Muscle layer of duodenum (tissue), 2 donors: ENCODE data around the gene OR2B2.
"Not testable (repeated sequence)": the region's sequence is repeated elsewhere in the genome, so short reads cannot be mapped to it uniquely, and the experiment has no call there.

ENCODE experiments used
- H3K27ac ChIP-seq: one replicate; pipeline ENCODE4 v1.7.0; 2013; ENCODE audit warnings: mild to moderate bottlenecking, low read length
- H3K27me3 ChIP-seq: one replicate; pipeline ENCODE4 v1.7.0; 2013; ENCODE audit warnings: low read depth, mild to moderate bottlenecking, control low read depth, low read length
- H3K36me3 ChIP-seq, 2 donors: one replicate each; pipeline ENCODE4 v1.7.0; 2013; ENCODE audit warnings: low read length in 2 of 2, control low read depth in 1 of 2, mild to moderate bottlenecking in 1 of 2; ENCODE audit not compliant: insufficient read depth in 2 of 2, control insufficient read depth in 1 of 2
- H3K4me1 ChIP-seq, 2 donors: one replicate each; pipeline ENCODE4 v1.7.0; 2013; ENCODE audit warnings: low read length in 2 of 2, mild to moderate bottlenecking in 2 of 2, control low read depth in 1 of 2, moderate library complexity in 1 of 2; ENCODE audit not compliant: insufficient read depth in 2 of 2, control insufficient read depth in 1 of 2
- H3K4me3 ChIP-seq, 2 donors: one replicate each; pipeline ENCODE4 v1.7.0; 2013; ENCODE audit warnings: low read length in 2 of 2, low read depth in 1 of 2, mild to moderate bottlenecking in 1 of 2
- H3K9me3 ChIP-seq, 2 donors: one replicate each; pipeline ENCODE4 v1.7.0; 2013; ENCODE audit warnings: low read length in 2 of 2, control low read depth in 1 of 2, mild to moderate bottlenecking in 1 of 2; ENCODE audit not compliant: control insufficient read depth in 1 of 2
- donor health status: healthy.

The OR2B2 gene

GRCh38 chr6:27911956-27912446 lies at the start of gene OR2B2:
OR2B2 (minus strand) TSS chr6:27912396; CDS start chr6:27912319, 77 bp downstream.
- Histone ChIP-seq H3K27me3 (no peaks in the 10 kb centered on the region), H3K36me3 (no peaks in the 10 kb centered on the region), H3K4me1 (no peaks in the 10 kb centered on the region), H3K9me3 (no peaks in the 10 kb centered on the region), H3K4me3 (no peak within 1 kb of the TSS), H3K27ac (no peak within 1 kb of the TSS)

GRCh38 chr6:27957516-27957915 lies 45.3 kb upstream of the OR2B2 start:
- no peak overlapping the region for H3K4me3 ChIP-seq
- no peak overlapping the region for H3K27ac ChIP-seq
- no peaks in the 10 kb centered on the region for H3K27me3 ChIP-seq
- no peaks in the 10 kb centered on the region for H3K9me3 ChIP-seq
- no peaks in the 10 kb centered on the region for H3K36me3 ChIP-seq
- no peaks in the 10 kb centered on the region for H3K4me1 ChIP-seq

GRCh38 chr6:27956941-27957340 lies 44.7 kb upstream of the OR2B2 start, which contains the start of gene OR2B6:
OR2B6 (plus strand) TSS chr6:27957241; CDS start chr6:27957241, 0 bp downstream.
- no peaks in the 10 kb centered on the region for H3K9me3 ChIP-seq
- no peaks in the 10 kb centered on the region for H3K27me3 ChIP-seq
- no peaks in the 10 kb centered on the region for H3K4me1 ChIP-seq
- no peaks in the 10 kb centered on the region for H3K36me3 ChIP-seq
- no peak within 1 kb of the TSS for H3K4me3 ChIP-seq
- H3K27ac ChIP-seq = no peak within 1 kb of the TSS

GRCh38 chr6:27951040-27951439 lies 38.8 kb upstream of the OR2B2 start:
- H3K9me3 ChIP-seq = peaks cover 0 to 8% of the 10 kb centered on the region in 2 donors
- H3K4me1 ChIP-seq = no peaks in the 10 kb centered on the region
- no peaks in the 10 kb centered on the region for H3K27me3 ChIP-seq
- no peak overlapping the region for H3K4me3 ChIP-seq
- no peaks in the 10 kb centered on the region for H3K36me3 ChIP-seq
- no peak overlapping the region for H3K27ac ChIP-seq

- no peaks in the 10 kb centered on the region for H3K36me3 ChIP-seq
- no peak overlapping the region for H3K4me3 ChIP-seq
- H3K4me1 ChIP-seq = no peaks in the 10 kb centered on the region
- no peak overlapping the region for H3K27ac ChIP-seq
- H3K27me3 ChIP-seq = no peaks in the 10 kb centered on the region
- H3K9me3 ChIP-seq = peaks cover 0 to 8% of the 10 kb centered on the region in 2 donors
These were observed 36.0 kb upstream of the OR2B2 start for GRCh38 chr6:27948237-27948636.

- H3K9me3 ChIP-seq, H3K36me3 ChIP-seq, H3K27me3 ChIP-seq, H3K4me1 ChIP-seq, H3K4me3 ChIP-seq, H3K27ac ChIP-seq: not testable (repeated sequence)
These were observed 30.9 kb upstream of the OR2B2 start for GRCh38 chr6:27943072-27943471.

GRCh38 chr6:27940766-27941165 lies 28.6 kb upstream of the OR2B2 start:
- H3K9me3 ChIP-seq = no peaks in the 10 kb centered on the region
- H3K27me3 ChIP-seq = no peaks in the 10 kb centered on the region
- no peak overlapping the region for H3K27ac ChIP-seq
- H3K4me3 ChIP-seq = no peak overlapping the region
- H3K4me1 ChIP-seq = no peaks in the 10 kb centered on the region
- no peaks in the 10 kb centered on the region for H3K36me3 ChIP-seq

- Histone ChIP-seq H3K27me3 (no peaks in the 10 kb centered on the region), H3K27ac (no peak overlapping the region), H3K36me3 (no peaks in the 10 kb centered on the region), H3K4me3 (no peak overlapping the region), H3K9me3 (peaks cover 0 to 3% of the 10 kb centered on the region in 2 donors), H3K4me1 (no peaks in the 10 kb centered on the region)
These were observed 19.0 kb upstream of the OR2B2 start for GRCh38 chr6:27931209-27931608.

- H3K4me3 ChIP-seq, H3K27ac ChIP-seq, H3K9me3 ChIP-seq, H3K4me1 ChIP-seq, H3K36me3 ChIP-seq, H3K27me3 ChIP-seq: not testable (repeated sequence)
These were observed 17.7 kb upstream of the OR2B2 start for GRCh38 chr6:27929930-27930329.

- H3K36me3 ChIP-seq, H3K9me3 ChIP-seq, H3K27me3 ChIP-seq, H3K4me3 ChIP-seq, H3K27ac ChIP-seq, H3K4me1 ChIP-seq: not testable (repeated sequence)
These were observed 15.8 kb upstream of the OR2B2 start for GRCh38 chr6:27928041-27928440.

GRCh38 chr6:27924179-27924578 lies 12.0 kb upstream of the OR2B2 start:
- no peaks in the 10 kb centered on the region for H3K36me3 ChIP-seq
- no peak overlapping the region for H3K4me3 ChIP-seq
- no peaks in the 10 kb centered on the region for H3K4me1 ChIP-seq
- H3K27ac ChIP-seq = no peak overlapping the region
- no peaks in the 10 kb centered on the region for H3K9me3 ChIP-seq
- no peaks in the 10 kb centered on the region for H3K27me3 ChIP-seq

- Histone ChIP-seq H3K27ac (no peak overlapping the region), H3K27me3 (no peaks in the 10 kb centered on the region), H3K4me3 (no peak overlapping the region), H3K4me1 (no peaks in the 10 kb centered on the region), H3K36me3 (no peaks in the 10 kb centered on the region), H3K9me3 (no peaks in the 10 kb centered on the region)
These were observed 10.8 kb upstream of the OR2B2 start for GRCh38 chr6:27922949-27923348.
